ENCODE measurements around the gene ZNF391.

DNA sequence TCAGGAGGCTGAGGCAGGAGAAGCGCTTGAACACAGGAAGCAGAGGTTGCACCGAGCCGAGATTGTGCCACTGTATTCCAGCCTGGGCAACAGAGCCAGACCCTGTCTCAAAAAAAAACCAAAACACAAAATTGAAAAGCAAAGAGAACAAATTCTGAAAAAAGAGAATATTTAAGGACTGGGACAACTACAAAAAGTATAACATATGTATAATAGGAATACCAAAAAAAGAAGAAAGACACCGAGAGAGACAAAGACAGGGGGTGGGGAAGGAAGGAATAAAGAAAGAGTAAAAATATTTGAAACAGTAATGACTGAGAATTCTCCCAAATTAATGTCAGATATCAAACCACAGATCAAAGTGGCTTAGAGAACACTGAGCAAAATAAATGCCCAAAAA lies 5.5 kb upstream of the ZNF391 start:
- TF ChIP-seq POLR2A (IDR thresholded peaks at IDR 0.05): no peak
- TF ChIP-seq, protein P1, sequence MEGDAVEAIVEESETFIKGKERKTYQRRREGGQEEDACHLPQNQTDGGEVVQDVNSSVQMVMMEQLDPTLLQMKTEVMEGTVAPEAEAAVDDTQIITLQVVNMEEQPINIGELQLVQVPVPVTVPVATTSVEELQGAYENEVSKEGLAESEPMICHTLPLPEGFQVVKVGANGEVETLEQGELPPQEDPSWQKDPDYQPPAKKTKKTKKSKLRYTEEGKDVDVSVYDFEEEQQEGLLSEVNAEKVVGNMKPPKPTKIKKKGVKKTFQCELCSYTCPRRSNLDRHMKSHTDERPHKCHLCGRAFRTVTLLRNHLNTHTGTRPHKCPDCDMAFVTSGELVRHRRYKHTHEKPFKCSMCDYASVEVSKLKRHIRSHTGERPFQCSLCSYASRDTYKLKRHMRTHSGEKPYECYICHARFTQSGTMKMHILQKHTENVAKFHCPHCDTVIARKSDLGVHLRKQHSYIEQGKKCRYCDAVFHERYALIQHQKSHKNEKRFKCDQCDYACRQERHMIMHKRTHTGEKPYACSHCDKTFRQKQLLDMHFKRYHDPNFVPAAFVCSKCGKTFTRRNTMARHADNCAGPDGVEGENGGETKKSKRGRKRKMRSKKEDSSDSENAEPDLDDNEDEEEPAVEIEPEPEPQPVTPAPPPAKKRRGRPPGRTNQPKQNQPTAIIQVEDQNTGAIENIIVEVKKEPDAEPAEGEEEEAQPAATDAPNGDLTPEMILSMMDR (IDR thresholded peaks at IDR 0.05): no peak
